ENCODE results near the gene LRRC75A.

DNA sequence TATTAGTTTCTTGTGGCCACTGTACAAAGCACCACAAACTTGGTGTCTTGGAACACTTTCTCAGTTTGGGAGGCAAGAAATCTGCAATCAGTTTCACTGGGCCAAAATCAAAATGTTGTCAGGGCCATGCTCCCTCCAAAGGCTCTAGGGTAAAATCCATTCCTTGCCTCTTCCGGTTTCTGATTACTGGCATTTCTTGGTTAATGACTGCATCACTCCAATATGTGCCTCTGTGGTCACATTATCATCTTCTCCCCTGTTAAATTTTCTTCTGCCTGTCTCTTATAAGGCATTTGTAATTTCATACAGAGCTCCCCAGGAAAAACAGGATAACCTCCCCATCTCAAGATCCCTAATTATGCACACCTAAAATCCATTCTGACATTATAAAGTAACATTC lies 42.2 kb upstream of the LRRC75A start:
- TF ChIP-seq, protein P1, sequence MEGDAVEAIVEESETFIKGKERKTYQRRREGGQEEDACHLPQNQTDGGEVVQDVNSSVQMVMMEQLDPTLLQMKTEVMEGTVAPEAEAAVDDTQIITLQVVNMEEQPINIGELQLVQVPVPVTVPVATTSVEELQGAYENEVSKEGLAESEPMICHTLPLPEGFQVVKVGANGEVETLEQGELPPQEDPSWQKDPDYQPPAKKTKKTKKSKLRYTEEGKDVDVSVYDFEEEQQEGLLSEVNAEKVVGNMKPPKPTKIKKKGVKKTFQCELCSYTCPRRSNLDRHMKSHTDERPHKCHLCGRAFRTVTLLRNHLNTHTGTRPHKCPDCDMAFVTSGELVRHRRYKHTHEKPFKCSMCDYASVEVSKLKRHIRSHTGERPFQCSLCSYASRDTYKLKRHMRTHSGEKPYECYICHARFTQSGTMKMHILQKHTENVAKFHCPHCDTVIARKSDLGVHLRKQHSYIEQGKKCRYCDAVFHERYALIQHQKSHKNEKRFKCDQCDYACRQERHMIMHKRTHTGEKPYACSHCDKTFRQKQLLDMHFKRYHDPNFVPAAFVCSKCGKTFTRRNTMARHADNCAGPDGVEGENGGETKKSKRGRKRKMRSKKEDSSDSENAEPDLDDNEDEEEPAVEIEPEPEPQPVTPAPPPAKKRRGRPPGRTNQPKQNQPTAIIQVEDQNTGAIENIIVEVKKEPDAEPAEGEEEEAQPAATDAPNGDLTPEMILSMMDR (conservative IDR thresholded peaks at IDR 0.05 in 1 of 2, IDR thresholded peaks at IDR 0.05 in 1 of 2; ENCODE audit: extremely low read depth in 1 of 2, insufficient read depth in 1 of 2, low read depth in 1 of 2, low read length in 2 of 2): no peak
- no peak for TF ChIP-seq EZH2 (IDR thresholded peaks at IDR 0.05; ENCODE audit: borderline replicate concordance, low read length)

All from mammary epithelial cell (primary cell).